NOMO-1 treated with DMSO at 0.1 percent for 48 hours (cell line): Measurements from ENCODE around the gene GPRASP2.

Experiments
- DNase-seq: peaks from one replicate; lab custom pipeline; 2025; ENCODE audit not compliant: unreplicated experiment; lab: John Stamatoyannopoulos, UW

GPRASP2 gene

DNA sequence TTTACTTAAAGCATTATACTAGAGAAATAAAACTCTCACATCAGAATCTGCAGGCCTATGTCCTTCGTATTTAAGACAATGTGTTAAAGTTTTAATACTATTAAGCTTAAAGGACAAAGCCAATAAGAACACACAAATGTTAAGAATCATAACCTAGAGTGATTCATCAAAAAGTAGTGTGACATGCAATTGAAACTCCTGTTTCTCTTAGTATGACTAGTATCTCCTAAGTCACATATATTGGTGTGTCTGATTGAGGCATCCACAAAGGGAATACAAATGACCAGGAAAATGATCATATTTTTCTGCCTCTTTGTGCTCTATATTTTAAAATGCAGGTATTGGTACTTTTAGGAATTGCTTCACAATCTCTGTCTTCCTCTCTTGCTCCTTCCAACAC, 32.1 kb downstream of the GPRASP2 start:
- DNase-seq, result no peak

DNA sequence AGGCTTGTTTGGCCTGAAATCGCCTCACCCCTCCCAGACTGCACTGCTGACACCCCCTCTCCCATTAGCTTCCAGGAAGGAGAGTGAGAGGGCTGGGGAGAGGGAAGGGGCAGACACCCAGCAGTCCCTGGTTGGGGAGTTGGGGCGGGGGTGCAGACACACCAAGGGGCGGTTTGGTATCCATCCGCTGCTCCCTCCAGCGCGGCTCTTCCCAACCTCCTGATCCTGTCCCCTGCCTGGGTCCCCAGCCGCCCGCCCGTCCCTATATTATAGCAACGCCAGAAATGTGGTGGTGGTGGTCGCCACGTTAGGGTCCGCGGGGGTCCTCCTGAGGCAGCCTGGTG, 33.2 kb downstream of the GPRASP2 start:
- DNase-seq, result no peak

DNA sequence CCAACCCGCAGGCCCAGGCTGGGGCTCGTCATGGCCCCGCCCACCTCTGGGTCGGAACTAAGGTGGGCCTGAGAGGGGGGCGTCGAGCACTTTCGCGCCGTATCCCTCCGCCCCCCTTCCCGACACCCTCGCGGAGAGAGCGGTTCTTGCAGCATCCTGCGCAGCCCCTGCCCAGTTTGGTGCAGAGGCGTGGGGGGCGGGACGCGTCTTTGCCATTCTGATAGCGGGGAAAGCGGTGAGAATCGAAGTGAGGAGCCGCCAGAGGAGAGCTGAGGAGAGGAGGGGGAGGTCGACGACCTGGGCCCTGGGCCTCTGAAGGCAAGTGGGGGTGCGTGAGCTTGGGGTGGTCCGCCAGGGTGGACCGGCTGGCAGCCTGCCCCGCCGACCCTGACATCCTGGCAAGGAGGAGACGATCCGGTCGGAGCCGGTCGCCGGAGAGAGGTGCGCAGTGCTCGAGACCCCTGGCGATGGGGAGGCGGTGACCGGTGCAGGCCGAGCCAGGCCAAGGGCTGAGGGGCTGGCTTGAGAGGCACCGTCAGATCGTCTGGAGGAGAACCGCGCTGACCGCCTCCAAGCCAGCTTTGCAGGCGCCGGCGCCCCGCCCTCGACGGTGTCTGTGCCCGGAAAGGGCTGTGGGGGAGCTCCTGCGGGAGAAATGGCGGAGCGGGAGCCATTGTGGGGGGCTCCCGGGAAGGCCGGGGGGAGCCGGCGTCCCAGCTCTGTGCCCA, 33.8 kb downstream of the GPRASP2 start:
- no peak for DNase-seq

DNA sequence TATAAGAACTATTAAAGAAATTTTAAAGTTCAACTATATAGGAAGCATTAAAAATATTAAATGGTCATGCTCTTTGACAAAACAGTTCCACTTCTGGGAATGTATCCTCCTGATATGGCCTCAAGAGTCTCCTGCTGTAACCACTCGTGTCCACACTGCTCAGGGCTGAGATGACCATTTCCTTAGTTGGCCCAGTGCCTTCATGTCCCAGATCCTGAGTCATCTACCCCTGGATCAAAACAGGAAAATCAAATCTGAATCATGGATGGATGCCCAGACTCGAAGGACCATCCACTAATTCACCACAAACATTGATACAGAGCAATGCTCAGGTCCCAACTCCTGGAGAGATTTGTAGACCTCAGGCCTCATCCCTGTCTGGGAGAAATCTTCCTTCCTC, 53.0 kb downstream of the GPRASP2 start:
- DNase-seq, result no peak

DNA sequence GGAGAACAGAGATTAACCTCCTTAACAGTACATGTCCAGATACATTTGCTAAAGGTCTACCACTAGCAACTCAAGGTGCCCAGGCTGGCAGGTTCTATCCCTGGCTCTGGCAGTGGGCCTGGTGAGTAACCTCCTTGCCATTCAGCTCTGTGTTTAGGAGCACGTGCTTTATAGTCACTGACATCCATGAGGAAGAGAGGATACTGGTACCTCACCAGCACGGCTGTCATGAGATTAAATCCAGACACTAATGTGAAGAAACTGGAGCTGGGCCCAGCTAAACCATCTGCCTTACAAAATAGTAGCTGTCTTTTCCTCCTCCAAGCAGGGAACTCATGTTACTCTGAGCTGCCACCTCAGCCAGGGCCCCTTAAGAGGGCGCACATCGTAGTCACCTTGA, 53.6 kb downstream of the GPRASP2 start:
- DNase-seq, result no peak

DNA sequence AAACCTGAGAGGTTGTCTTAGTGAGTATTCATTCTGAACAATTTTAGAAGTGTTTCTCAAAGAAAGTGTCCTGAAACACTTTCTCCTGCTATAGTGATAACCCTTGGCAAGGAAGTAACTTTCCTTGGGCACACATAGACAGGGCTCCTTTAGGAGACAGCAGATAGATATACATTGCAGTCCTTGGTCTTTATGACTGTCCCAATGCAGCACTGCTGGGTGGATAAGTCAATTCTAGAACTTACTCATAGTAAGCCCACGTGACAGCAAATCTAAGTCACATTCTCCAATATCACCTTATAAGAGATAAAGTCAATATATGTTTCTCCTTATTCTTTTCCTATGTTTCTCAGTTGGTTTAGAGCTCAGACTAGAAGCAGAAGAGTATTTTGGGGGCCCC, 55.0 kb downstream of the GPRASP2 start:
- DNase-seq, result no peak
